GM12874 (cell line): ENCODE data around the gene RC3H2.

Experiments used
- CTCF ChIP-seq: IDR thresholded peaks from 2 replicates; pipeline ENCODE4 v1.5.1; 2011; ENCODE audit warnings: low read depth, mild to moderate bottlenecking, control low read depth, low read length, moderate library complexity; ENCODE audit not compliant: insufficient read depth

RC3H2 gene

GRCh38 chr9:122879443-122879842, 25.7 kb downstream of the RC3H2 start:
- no peak for TF ChIP-seq CTCF

- no peak for TF ChIP-seq CTCF
These were observed 29.6 kb downstream of the RC3H2 start for GRCh38 chr9:122875523-122875922.

- TF ChIP-seq CTCF, result no peak
These were observed 39.1 kb downstream of the RC3H2 start for GRCh38 chr9:122866079-122866478.

- no peak for TF ChIP-seq CTCF
These were observed 39.9 kb downstream of the RC3H2 start for GRCh38 chr9:122865300-122865699.

- no peak for TF ChIP-seq CTCF
These were observed 41.8 kb downstream of the RC3H2 start for GRCh38 chr9:122863407-122863806.

- no peak for TF ChIP-seq CTCF
These were observed 44.6 kb downstream of the RC3H2 start for GRCh38 chr9:122860319-122861142.

GRCh38 chr9:122857815-122858214, 47.3 kb downstream of the RC3H2 start:
- no peak for TF ChIP-seq CTCF
